Lower leg skin (tissue), 4 donors: ENCODE results near the gene TDRD7. TPM values are rescaled to one million over a fixed set of nuclear protein-coding genes. Genes with fewer than 3 reads are reported as not detected.

Experiments used
- DNase-seq, 2 donors: peaks; one replicate each; pipeline ENCODE4 v3.0.0-alpha.2; 2019; ENCODE audit warnings: low spot score in 2 of 2
- H3K4me3 ChIP-seq: fragments of 200-600 bp; sonication (generic); 2 replicates; pipeline ENCODE4 v1.5.1; 2017; ENCODE audit warnings: mild to moderate bottlenecking, low read depth; ENCODE audit not compliant: poor library complexity, severe bottlenecking
- POLR2A ChIP-seq, 2 donors: fragments of 450-650 bp; IDR thresholded peaks; one replicate each; pipeline ENCODE4 v1.6.1; 2016 to 2017; ENCODE audit warnings: antibody characterized with exemption in 2 of 2, mild to moderate bottlenecking in 1 of 2, moderate library complexity in 1 of 2
- WGBS, 2 donors: methylation state at CpG; one replicate each; pipeline ENCODE4 v1.1.5; 2018; 5-methylcytosine and 5-hydroxymethylcytosine counted together
- intact Hi-C: fragments of 100-400 bp; cut with DNase I; formaldehyde crosslinking; loops from one replicate; pipeline ENCODE4 v1.15.0; 2023; ENCODE audit warnings: low total_unique reads
- total RNA-seq, 4 donors: library from RNA; depleted of rRNA; stranded (reverse); fragments of >200 nt; gene quantifications; one replicate each; pipeline ENCODE4 v1.1.0, GENCODE V29; 2016
- TF ChIP-seq, protein P1 (sequence below), 3 donors: fragments of 450-650 bp; IDR thresholded peaks; one replicate each; pipeline ENCODE4 v1.5.1; 2016; ENCODE audit warnings: antibody characterized with exemption in 3 of 3, mild to moderate bottlenecking in 3 of 3, moderate library complexity in 2 of 3

TDRD7 gene
- total RNA-seq, 4 donors from 2014 or later: 3.6 to 8.2 (median 6.4) TPM

DNA sequence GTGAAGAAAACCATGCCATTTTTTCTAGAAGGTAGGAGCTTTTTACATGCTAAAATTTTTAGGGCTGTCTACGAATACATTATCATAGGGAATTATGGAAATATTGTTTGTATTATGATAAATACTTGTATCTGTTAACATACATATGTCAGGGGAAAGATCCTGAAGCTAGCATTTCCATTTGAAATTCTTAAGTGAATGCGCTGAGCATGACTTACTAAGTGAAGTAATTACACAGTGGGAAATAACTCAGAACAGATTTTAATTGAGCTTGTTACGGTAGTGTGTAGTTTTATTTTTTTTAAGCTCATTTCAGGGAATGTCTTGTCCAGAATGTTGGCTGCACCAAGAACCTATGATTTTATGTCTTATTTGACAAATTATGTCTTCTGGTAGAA is 19.1 kb downstream of the TDRD7 start:
- intact Hi-C loops: no loop called here
- 90 to 97% methylated on average over 3 of the region's 3 CpGs for WGBS, 2 donors
- TF ChIP-seq, protein P1, sequence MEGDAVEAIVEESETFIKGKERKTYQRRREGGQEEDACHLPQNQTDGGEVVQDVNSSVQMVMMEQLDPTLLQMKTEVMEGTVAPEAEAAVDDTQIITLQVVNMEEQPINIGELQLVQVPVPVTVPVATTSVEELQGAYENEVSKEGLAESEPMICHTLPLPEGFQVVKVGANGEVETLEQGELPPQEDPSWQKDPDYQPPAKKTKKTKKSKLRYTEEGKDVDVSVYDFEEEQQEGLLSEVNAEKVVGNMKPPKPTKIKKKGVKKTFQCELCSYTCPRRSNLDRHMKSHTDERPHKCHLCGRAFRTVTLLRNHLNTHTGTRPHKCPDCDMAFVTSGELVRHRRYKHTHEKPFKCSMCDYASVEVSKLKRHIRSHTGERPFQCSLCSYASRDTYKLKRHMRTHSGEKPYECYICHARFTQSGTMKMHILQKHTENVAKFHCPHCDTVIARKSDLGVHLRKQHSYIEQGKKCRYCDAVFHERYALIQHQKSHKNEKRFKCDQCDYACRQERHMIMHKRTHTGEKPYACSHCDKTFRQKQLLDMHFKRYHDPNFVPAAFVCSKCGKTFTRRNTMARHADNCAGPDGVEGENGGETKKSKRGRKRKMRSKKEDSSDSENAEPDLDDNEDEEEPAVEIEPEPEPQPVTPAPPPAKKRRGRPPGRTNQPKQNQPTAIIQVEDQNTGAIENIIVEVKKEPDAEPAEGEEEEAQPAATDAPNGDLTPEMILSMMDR (IDR thresholded peaks at IDR 0.05): no peak
- TF ChIP-seq POLR2A (IDR thresholded peaks at IDR 0.05): no peak
- no peak overlapping the region for H3K4me3 ChIP-seq
- DNase-seq: no peak

DNA sequence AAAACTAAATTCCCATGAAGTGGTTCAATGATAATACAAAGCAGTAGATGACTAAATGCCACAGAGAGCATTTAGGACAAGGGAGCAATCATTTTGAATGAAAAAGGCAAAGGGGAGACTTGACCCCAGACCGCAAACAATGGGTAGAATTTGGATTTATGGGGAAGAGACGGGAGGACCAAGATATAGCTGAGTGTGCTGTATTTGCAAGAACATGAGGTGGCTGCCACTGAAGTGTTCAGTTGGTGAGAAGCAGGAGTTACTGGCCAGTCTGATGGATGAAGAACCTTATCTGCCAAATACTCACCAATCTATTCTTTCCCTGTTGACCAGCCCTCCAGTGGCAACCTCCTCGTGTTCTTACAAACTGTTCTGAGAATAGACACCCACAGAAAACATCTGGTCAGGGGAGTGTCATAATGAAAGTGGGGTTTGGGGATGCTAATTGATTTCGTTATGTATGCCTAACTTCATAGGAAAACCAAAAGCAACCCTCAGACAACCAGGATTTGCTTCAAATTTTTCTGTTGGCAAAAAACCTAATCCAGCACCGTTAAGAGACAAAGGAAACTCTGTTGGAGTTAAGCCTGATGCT is 19.8 kb downstream of the TDRD7 start:
- intact Hi-C loops: no loop called here
- no peak for TF ChIP-seq POLR2A (IDR thresholded peaks at IDR 0.05)
- TF ChIP-seq, protein P1 (IDR thresholded peaks at IDR 0.05): no peak
- 89% methylated on average over 5 of the region's 5 CpGs for WGBS, 2 donors
- no peak for DNase-seq
- H3K4me3 ChIP-seq: no peak overlapping the region

DNA sequence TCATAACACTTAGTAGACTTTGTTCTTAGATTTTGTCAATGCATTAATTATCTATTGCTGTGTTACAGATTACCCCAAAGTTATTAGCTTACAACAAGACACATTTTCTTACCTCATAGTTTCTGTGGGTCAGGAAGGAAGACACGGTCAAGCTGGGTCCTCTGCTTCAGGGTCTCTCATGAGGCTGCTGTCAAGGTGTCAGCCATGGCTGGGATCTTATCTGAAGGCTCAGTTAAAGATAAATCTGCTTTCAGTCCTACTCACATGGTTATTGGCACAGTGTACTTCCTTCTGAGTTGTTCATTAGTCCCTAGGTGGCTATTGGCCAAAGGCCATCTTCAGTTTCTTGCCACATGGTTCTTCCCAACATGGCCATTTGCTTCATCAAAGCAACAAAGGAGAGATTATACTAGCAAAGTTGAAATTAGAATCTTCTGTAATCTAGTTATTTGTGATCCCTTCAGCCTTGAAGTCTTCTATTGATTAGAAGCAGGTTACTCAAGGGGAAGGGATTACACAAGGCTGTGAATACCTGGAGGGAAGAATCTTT is 25.2 kb downstream of the TDRD7 start:
- intact Hi-C loops: no loop called here
- 89 to 93% methylated on average over 1 of the region's 1 CpG for WGBS, 2 donors
- TF ChIP-seq, protein P1 (IDR thresholded peaks at IDR 0.05): no peak
- TF ChIP-seq POLR2A (IDR thresholded peaks at IDR 0.05): no peak
- DNase-seq: no peak
- H3K4me3 ChIP-seq: no peak overlapping the region

DNA sequence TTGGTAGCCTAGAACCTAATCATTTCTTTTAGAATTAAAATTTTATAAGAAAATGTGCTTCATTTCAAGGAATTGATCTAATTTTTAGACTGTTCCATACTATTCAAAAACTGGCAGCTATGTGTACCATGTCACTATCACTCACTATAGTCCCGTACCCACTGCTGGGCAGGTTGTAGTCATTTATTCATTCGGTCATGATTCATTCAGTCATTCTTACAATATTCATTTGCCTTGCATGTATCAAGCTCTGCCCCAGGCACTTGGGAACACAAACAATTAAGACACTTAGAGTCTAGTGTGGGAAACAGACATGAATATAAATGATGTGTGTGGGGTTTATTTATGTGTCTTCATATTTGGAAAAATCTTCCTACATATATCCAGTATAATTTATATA is 26.4 kb downstream of the TDRD7 start:
- 79 to 90% methylated on average over 2 of the region's 2 CpGs for WGBS, 2 donors
- TF ChIP-seq POLR2A (IDR thresholded peaks at IDR 0.05): no peak
- TF ChIP-seq, protein P1 (IDR thresholded peaks at IDR 0.05): no peak
- no peak overlapping the region for H3K4me3 ChIP-seq
- intact Hi-C loops: no loop called here
- no peak for DNase-seq

DNA sequence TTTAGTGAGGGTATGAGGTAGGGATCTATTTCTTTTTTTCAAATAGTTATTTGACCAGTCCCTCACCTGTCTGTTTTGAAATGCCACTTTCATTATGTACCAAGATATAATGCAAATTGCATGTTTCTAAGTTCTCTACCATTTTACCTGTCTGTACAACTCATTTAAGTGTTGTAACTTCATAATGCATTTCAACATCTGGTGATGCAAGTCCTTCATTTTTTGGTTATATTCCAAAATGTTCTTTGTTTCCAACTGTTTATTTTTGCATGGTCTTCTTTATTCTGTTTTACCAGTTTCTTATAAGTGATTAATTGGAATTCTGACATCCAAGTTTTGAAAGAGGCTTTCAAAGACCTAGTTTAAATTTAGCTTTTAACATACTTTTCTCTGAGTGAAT is 26.8 kb downstream of the TDRD7 start:
- DNase-seq: no peak
- intact Hi-C loops: no loop called here
- no peak for TF ChIP-seq POLR2A (IDR thresholded peaks at IDR 0.05)
- no peak overlapping the region for H3K4me3 ChIP-seq

DNA sequence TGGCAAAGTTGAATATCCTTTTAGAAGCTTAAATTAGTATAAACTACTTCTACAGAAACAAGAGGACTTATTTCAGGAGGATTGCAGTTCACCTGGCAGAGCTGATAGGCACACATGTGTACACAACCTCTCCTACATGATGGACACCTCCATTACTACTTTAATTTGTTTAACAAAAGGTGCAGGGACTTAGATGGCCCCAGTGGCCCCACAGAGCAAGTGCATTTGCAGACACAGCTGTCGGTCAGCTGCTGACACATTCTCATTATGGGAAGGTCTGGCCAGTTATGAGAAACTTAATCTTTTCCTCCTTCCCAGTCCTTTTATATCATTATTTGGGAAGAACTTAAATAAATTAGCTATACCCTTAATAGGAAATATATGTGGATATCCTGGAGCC is 28.3 kb downstream of the TDRD7 start:
- TF ChIP-seq, protein P1 (IDR thresholded peaks at IDR 0.05): no peak
- no peak for TF ChIP-seq POLR2A (IDR thresholded peaks at IDR 0.05)
- WGBS, 2 donors: 91 to 95% methylated on average over 1 of the region's 1 CpG
- intact Hi-C loops: no loop called here
- DNase-seq: no peak
- H3K4me3 ChIP-seq: no peak overlapping the region
